HCT116 (cell line): ENCODE measurements around the gene C10orf90. TPM values are rescaled to one million over a fixed set of nuclear protein-coding genes. Genes with fewer than 3 reads are reported as not detected.

Source experiments
- ATAC-seq: fragments of 200-7000 bp; cut with Tn5 transposase; 2 replicates; pipeline ENCODE4 v1.9.1; 2020; ENCODE audit warnings: mild to moderate bottlenecking, moderate library complexity
- BruUV-seq: library from RNA; stranded (reverse); fragments of 400-500 nt; replicated peaks from 2 replicates; lab custom pipeline; 2021; lab: Mats Ljungman, UMichigan
- CTCF ChIA-PET: fragments of 300-600 bp; sonication (Branson Sonifier 250); formaldehyde crosslinking; loops from one replicate; lab custom pipeline; 2021; ENCODE audit warnings: antibody characterized with exemption; lab: Charles Lee
- POLR2A ChIA-PET: fragments of 300-600, 350-600 bp; sonication (Branson Sonifier 250); formaldehyde crosslinking; loops from one replicate; lab custom pipeline; 2021; ENCODE audit warnings: antibody characterized with exemption; lab: Charles Lee
- RAD21 ChIA-PET, 2 experiments: fragments of 300-600 bp; sonication (Branson Sonifier 250); formaldehyde crosslinking; loops; one replicate each; lab custom pipeline; 2023; ENCODE audit warnings: low total read pairs in 2 of 2; ENCODE audit not compliant: uncharacterized antibody in 2 of 2, unreplicated experiment in 2 of 2, low non-redundant PET in 1 of 2; lab: Charles Lee
- DNase-seq: peaks from one replicate; pipeline ENCODE4 v3.0.0-alpha.2; 2010; ENCODE audit warnings: low read depth, low spot score
- H2AFZ ChIP-seq: fragments of 200-600 bp; shearing (Covaris generic), sonication (generic); 2 replicates; pipeline ENCODE4 v1.6.1; 2017; ENCODE audit warnings: low read depth, mixed run types, mixed read lengths, antibody characterized with exemption, low read length; ENCODE audit not compliant: poor library complexity, severe bottlenecking
- H3K27ac ChIP-seq: 2 replicates; pipeline ENCODE4 v1.5.1; 2012; ENCODE audit warnings: low read depth, low read length
- H3K27me3 ChIP-seq: fragments of 200-600 bp; sonication (generic); 2 replicates; pipeline ENCODE4 v1.6.1; 2016; ENCODE audit warnings: mixed run types, low read length, mixed read lengths; ENCODE audit not compliant: insufficient read depth
- H3K36me3 ChIP-seq, 2 experiments: fragments of 200-500 bp in 1 of 2; fragments of 200-600 bp in 1 of 2; sonication (Bioruptor generic) in 1 of 2; sonication (generic) in 1 of 2; 2 replicates each; pipeline versions ENCODE4 v1.5.1 to v1.6.1; 2014 to 2016; ENCODE audit warnings: low read length in 2 of 2, inconsistent platforms in 1 of 2, mixed read lengths in 1 of 2, mixed run types in 1 of 2; ENCODE audit not compliant: insufficient read depth in 2 of 2, control insufficient read depth in 1 of 2
- H3K4me1 ChIP-seq, 2 experiments: fragments of 200-600 bp in 1 of 2; sonication (generic) in 1 of 2; 2 replicates each; pipeline versions ENCODE4 v1.5.1 to v1.6.1; 2012 to 2017; ENCODE audit warnings: low read length in 2 of 2, inconsistent platforms in 1 of 2, mild to moderate bottlenecking in 1 of 2, mixed read lengths in 1 of 2, mixed run types in 1 of 2, moderate library complexity in 1 of 2; ENCODE audit not compliant: insufficient read depth in 2 of 2, control insufficient read depth in 1 of 2
- H3K4me2 ChIP-seq: fragments of 200-600 bp; sonication (generic); 2 replicates; pipeline ENCODE4 v1.6.1; 2017; ENCODE audit warnings: mixed run types, low read length, mixed read lengths
- H3K4me3 ChIP-seq, 2 experiments: fragments of 200-600 bp in 1 of 2; sonication (generic) in 1 of 2; replicated peaks in 1 of 2; 2 replicates each; pipeline ENCODE4 v1.5.1; 2011 to 2016; ENCODE audit warnings: low read length in 2 of 2, control low read depth in 1 of 2, low read depth in 1 of 2, mild to moderate bottlenecking in 1 of 2, mixed read lengths in 1 of 2, mixed run types in 1 of 2
- H3K79me2 ChIP-seq: fragments of 200-600 bp; sonication (generic); 2 replicates; pipeline ENCODE4 v1.6.1; 2017; ENCODE audit warnings: mild to moderate bottlenecking, mixed run types, low read length, moderate library complexity, mixed read lengths; ENCODE audit not compliant: insufficient read depth
- H3K9ac ChIP-seq: fragments of 200-600 bp; sonication (generic); 2 replicates; pipeline ENCODE4 v1.6.1; 2016; ENCODE audit warnings: low read length, mixed read lengths
- H3K9me2 ChIP-seq: fragments of 200-600 bp; sonication (generic), shearing (Covaris generic); 2 replicates; pipeline ENCODE4 v1.6.1; 2017; ENCODE audit warnings: mixed run types, mild to moderate bottlenecking, moderate library complexity; ENCODE audit not compliant: insufficient read depth
- H3K9me3 ChIP-seq, 2 experiments: fragments of 200-500 bp in 1 of 2; fragments of 200-600 bp in 1 of 2; sonication (Bioruptor generic) in 1 of 2; sonication (generic) in 1 of 2; 2 replicates each; pipeline ENCODE4 v1.6.1; 2014 to 2017; ENCODE audit warnings: low read length in 2 of 2, mixed read lengths in 2 of 2, inconsistent platforms in 1 of 2, low read depth in 1 of 2, mild to moderate bottlenecking in 1 of 2, mixed run types in 1 of 2, moderate library complexity in 1 of 2; ENCODE audit not compliant: control insufficient read depth in 1 of 2, insufficient read depth in 1 of 2
- H4K20me1 ChIP-seq: fragments of 200-600 bp; sonication (generic), shearing (Covaris generic); 2 replicates; pipeline ENCODE4 v1.6.1; 2017; ENCODE audit warnings: mixed run types, mild to moderate bottlenecking, moderate library complexity; ENCODE audit not compliant: insufficient read depth
- ATF3 ChIP-seq: IDR thresholded peaks from 2 replicates; pipeline ENCODE4 v1.6.1; 2012
- EGR1 ChIP-seq: IDR thresholded peaks from 2 replicates; pipeline ENCODE4 v1.6.1; 2012; ENCODE audit warnings: low read depth
- EZH2 ChIP-seq: fragments of 200-600 bp; sonication (generic); IDR thresholded peaks from 2 replicates; pipeline ENCODE4 v1.6.1; 2017; ENCODE audit warnings: antibody characterized with exemption, mixed run types
- EZH2phosphoT487 ChIP-seq: fragments of 200-600 bp; IDR thresholded peaks from 2 replicates; pipeline ENCODE4 v1.6.1; 2018; ENCODE audit warnings: antibody characterized with exemption, borderline replicate concordance
- FOSL1 ChIP-seq: IDR thresholded peaks from 2 replicates; pipeline ENCODE4 v1.6.1; 2012; ENCODE audit warnings: low read depth
- JUND ChIP-seq: IDR thresholded peaks from 2 replicates; pipeline ENCODE4 v1.6.1; 2012
- POLR2A ChIP-seq: IDR thresholded peaks from 2 replicates; pipeline ENCODE4 v1.7.0; 2011; ENCODE audit warnings: borderline replicate concordance; ENCODE audit not compliant: insufficient read depth, insufficient read length; ENCODE audit errors: extremely low read depth
- POLR2AphosphoS5 ChIP-seq: IDR thresholded peaks from 2 replicates; pipeline ENCODE4 v1.6.1; 2011; ENCODE audit warnings: mild to moderate bottlenecking, low read depth, low read length, moderate library complexity
- RAD21 ChIP-seq: IDR thresholded peaks from 2 replicates; pipeline ENCODE4 v1.6.1; 2012; ENCODE audit warnings: low read depth, mild to moderate bottlenecking
- REST ChIP-seq: IDR thresholded peaks from 2 replicates; pipeline ENCODE4 v1.6.1; 2012; ENCODE audit warnings: low read depth
- SIN3A ChIP-seq: IDR thresholded peaks from 2 replicates; pipeline ENCODE4 v1.6.1; 2012; ENCODE audit warnings: low read depth
- SRF ChIP-seq: IDR thresholded peaks from 2 replicates; pipeline ENCODE4 v1.6.1; 2012; ENCODE audit warnings: low read depth
- TCF7L2 ChIP-seq: IDR thresholded peaks from 2 replicates; pipeline ENCODE4 v1.7.0; 2011; ENCODE audit warnings: borderline replicate concordance, inconsistent platforms; ENCODE audit not compliant: insufficient read depth, insufficient read length; ENCODE audit errors: extremely low read depth
- ZNF274 ChIP-seq: fragments of 200-500 bp; sonication (Bioruptor generic); IDR thresholded peaks from 2 replicates; pipeline ENCODE4 v1.6.1; 2014; ENCODE audit warnings: mild to moderate bottlenecking, low read depth, low read length, inconsistent platforms
- intact Hi-C: fragments of 100-400 bp; cut with micrococcal nuclease; formaldehyde crosslinking; loops from 2 replicates; pipeline ENCODE4 v1.10.0; 2022
- total RNA-seq: library from RNA; stranded (reverse); gene quantifications from one replicate; pipeline ENCODE4 v1.2.1, GENCODE V29; 2021; ENCODE audit not compliant: unreplicated experiment
- TF ChIP-seq, protein P1 (sequence below): IDR thresholded peaks from 2 replicates; pipeline ENCODE4 v1.6.1; 2012
- TF ChIP-seq, protein P2 (sequence below): IDR thresholded peaks from 2 replicates; pipeline ENCODE4 v1.6.1; 2011; ENCODE audit warnings: mild to moderate bottlenecking, low read length, moderate library complexity; ENCODE audit not compliant: insufficient replicate concordance; ENCODE audit errors: extremely low read depth

The C10orf90 gene
- total RNA-seq, 1 experiment from 2014 or later = not detected

DNA sequence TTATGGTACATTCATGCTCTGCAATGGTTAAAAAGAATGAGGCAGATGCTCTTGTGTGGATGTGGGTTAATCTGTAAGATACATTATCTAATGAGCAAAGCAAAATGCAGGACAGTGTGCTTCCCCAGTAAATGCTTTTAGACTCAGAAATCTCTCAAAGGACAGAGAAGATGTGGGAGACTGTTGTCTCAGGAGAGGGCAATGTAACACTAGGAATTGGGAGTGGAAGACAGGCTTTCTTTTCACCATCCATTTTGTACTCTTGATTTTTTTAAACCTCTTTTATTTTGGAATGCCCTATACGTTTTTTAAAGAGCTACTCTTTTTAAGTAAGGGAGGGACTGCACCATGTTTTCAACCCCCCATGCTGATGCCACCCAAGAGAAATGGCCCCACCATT is 204.7 kb downstream of the C10orf90 start:
- H3K9me3 ChIP-seq = no peaks in the 10 kb centered on the region
- CTCF ChIA-PET = no interaction called here
- BruUV-seq = no TSS peak
- TF ChIP-seq ATF3 = no peak
- no peak for TF ChIP-seq SRF
- TF ChIP-seq EGR1 = no peak
- TF ChIP-seq RAD21 = no peak; the same call in 1 of the 2 replicates
- TF ChIP-seq JUND = no peak
- no peaks in the 10 kb centered on the region for H3K36me3 ChIP-seq
- no peak overlapping the region for H3K4me2 ChIP-seq
- RAD21 ChIA-PET = no interaction called here
- H3K27ac ChIP-seq = no peak overlapping the region
- no peak overlapping the region for H2AFZ ChIP-seq
- ATAC-seq (no peak), DNase-seq (no peak)
- no peak overlapping the region for H3K4me3 ChIP-seq
- no peaks in the 10 kb centered on the region for H4K20me1 ChIP-seq
- peaks cover 46% of the 10 kb centered on the region for H3K27me3 ChIP-seq
- POLR2A ChIA-PET = no interaction called here
- no peaks in the 10 kb centered on the region for H3K79me2 ChIP-seq
- H3K9ac ChIP-seq = no peak overlapping the region
- no peaks in the 10 kb centered on the region for H3K4me1 ChIP-seq
- H3K9me2 ChIP-seq = no peaks in the 10 kb centered on the region
- intact Hi-C loops = no loop called here

DNA sequence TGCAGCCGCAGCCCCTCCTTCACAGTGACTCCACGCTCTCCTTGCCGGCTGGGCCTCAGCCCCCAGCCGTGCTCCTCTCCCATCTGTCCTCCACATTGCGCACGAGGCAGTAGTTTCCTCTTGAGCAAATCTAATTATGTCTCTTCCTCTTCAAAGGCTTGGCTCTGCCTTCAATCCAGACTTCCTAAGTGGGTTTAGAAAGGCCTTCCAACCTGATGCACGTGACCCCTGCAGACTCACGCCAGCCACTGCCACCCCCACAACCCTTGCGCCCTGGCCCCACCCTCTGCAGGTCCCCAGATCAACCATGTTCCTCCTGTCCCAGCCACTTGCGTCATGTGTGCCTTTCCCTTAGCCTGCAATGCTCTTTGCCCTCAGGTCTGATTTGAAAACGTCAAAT is 207.2 kb downstream of the C10orf90 start:
- Histone ChIP-seq H3K4me1 (peaks cover 5 to 15% of the 10 kb centered on the region in 2 experiments), H3K9me3 (no peaks in the 10 kb centered on the region), H4K20me1 (no peaks in the 10 kb centered on the region), H3K4me3 (no peak overlapping the region), H3K4me2 (no peak overlapping the region), H3K36me3 (no peaks in the 10 kb centered on the region), H2AFZ (no peak overlapping the region), H3K27me3 (peaks cover 38% of the 10 kb centered on the region), H3K9ac (no peak overlapping the region), H3K27ac (no peak overlapping the region), H3K79me2 (no peaks in the 10 kb centered on the region), H3K9me2 (no peaks in the 10 kb centered on the region)
- DNase-seq (no peak), ATAC-seq (no peak)
- BruUV-seq = no TSS peak
- ChIA-PET POLR2A (no interaction called here), RAD21 (no interaction called here), CTCF (no interaction called here)
- intact Hi-C loops = no loop called here
- TF ChIP-seq, protein P1, sequence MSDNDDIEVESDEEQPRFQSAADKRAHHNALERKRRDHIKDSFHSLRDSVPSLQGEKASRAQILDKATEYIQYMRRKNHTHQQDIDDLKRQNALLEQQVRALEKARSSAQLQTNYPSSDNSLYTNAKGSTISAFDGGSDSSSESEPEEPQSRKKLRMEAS = no peak
- no peak for TF ChIP-seq POLR2AphosphoS5
- TF ChIP-seq ZNF274 = no peak
- TF ChIP-seq TCF7L2 = no peak
- no peak for TF ChIP-seq EZH2phosphoT487
- no peak for TF ChIP-seq POLR2A
- TF ChIP-seq RAD21 = no peak
- no peak for TF ChIP-seq FOSL1
- no peak for TF ChIP-seq SIN3A
- no peak for TF ChIP-seq EZH2
- TF ChIP-seq, protein P2, sequence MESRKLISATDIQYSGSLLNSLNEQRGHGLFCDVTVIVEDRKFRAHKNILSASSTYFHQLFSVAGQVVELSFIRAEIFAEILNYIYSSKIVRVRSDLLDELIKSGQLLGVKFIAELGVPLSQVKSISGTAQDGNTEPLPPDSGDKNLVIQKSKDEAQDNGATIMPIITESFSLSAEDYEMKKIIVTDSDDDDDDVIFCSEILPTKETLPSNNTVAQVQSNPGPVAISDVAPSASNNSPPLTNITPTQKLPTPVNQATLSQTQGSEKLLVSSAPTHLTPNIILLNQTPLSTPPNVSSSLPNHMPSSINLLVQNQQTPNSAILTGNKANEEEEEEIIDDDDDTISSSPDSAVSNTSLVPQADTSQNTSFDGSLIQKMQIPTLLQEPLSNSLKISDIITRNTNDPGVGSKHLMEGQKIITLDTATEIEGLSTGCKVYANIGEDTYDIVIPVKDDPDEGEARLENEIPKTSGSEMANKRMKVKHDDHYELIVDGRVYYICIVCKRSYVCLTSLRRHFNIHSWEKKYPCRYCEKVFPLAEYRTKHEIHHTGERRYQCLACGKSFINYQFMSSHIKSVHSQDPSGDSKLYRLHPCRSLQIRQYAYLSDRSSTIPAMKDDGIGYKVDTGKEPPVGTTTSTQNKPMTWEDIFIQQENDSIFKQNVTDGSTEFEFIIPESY = no peak
- TF ChIP-seq REST = no peak
- TF ChIP-seq ATF3 = no peak
